Measurements from ENCODE around the gene FSTL4. TPM values are rescaled to one million over a fixed set of nuclear protein-coding genes. Genes with fewer than 3 reads are reported as not detected.

Gene FSTL4
- total RNA-seq, 2 experiments from 2014 or later: not detected

DNA sequence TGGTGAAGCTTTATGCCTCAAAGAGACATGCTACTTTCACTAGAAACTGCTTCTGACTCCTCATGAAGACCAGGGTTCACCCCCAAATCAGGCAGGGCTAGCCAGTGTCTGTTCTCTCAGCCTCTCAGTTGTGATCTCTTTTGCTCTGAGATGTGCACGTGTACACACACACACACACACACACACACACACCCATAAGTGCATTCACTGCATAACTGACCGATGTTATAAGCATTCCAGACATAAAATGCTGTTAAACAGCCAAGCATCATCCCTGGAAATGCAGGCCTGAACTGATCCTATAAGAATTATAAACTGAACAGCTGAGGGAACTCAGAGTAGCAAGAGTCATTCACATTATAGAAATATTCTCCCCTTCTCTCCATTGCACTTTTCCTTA lies 85.0 kb downstream of the FSTL4 start:
- intact Hi-C loops (cut with micrococcal nuclease; ENCODE audit: unreplicated experiment): no loop called here
- no peak overlapping the region for H3K4me3 ChIP-seq (ENCODE audit: low read depth, low read length, poor library complexity, severe bottlenecking)
- no peaks in the 10 kb centered on the region for H3K4me1 ChIP-seq (ENCODE audit: insufficient read depth, low read length, poor library complexity, severe bottlenecking)
- no peaks in the 10 kb centered on the region for H4K20me1 ChIP-seq (ENCODE audit: insufficient read depth, low read length)
- ChIA-PET POLR2A (interaction anchor here (0.9 kb wide), 1 partner anchor 27 kb away, joined by 3 read pairs; no protein-coding TSS in a partner anchor), CTCF (ENCODE audit: unreplicated experiment) (no interaction called here)
- no peaks in the 10 kb centered on the region for H3K79me2 ChIP-seq (ENCODE audit: insufficient read depth, low read depth, low read length)
- H3K9me3 ChIP-seq (ENCODE audit: low read length): no peaks in the 10 kb centered on the region
- no TSS peak for BruUV-seq (replicated peaks)
- H3K27ac ChIP-seq (ENCODE audit: low read depth, low read length, poor library complexity, severe bottlenecking): no peak overlapping the region
- H3K36me3 ChIP-seq (ENCODE audit: insufficient read depth, low read length): no peaks in the 10 kb centered on the region
- H3K9me2 ChIP-seq (ENCODE audit: insufficient read depth, low read length): no peaks in the 10 kb centered on the region
- H2AFZ ChIP-seq (ENCODE audit: low read length): no peak overlapping the region
- TF ChIP-seq, protein P1, sequence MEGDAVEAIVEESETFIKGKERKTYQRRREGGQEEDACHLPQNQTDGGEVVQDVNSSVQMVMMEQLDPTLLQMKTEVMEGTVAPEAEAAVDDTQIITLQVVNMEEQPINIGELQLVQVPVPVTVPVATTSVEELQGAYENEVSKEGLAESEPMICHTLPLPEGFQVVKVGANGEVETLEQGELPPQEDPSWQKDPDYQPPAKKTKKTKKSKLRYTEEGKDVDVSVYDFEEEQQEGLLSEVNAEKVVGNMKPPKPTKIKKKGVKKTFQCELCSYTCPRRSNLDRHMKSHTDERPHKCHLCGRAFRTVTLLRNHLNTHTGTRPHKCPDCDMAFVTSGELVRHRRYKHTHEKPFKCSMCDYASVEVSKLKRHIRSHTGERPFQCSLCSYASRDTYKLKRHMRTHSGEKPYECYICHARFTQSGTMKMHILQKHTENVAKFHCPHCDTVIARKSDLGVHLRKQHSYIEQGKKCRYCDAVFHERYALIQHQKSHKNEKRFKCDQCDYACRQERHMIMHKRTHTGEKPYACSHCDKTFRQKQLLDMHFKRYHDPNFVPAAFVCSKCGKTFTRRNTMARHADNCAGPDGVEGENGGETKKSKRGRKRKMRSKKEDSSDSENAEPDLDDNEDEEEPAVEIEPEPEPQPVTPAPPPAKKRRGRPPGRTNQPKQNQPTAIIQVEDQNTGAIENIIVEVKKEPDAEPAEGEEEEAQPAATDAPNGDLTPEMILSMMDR (conservative IDR thresholded peaks at IDR 0.05; ENCODE audit: low read length): no peak
- no peak for TF ChIP-seq EZH2phosphoT487 (IDR thresholded peaks at IDR 0.05; ENCODE audit: borderline replicate concordance, low read depth, low read length)
- H3K4me2 ChIP-seq (ENCODE audit: low read length): no peak overlapping the region
- DNase-seq (ENCODE audit: low spot score): no peak

DNA sequence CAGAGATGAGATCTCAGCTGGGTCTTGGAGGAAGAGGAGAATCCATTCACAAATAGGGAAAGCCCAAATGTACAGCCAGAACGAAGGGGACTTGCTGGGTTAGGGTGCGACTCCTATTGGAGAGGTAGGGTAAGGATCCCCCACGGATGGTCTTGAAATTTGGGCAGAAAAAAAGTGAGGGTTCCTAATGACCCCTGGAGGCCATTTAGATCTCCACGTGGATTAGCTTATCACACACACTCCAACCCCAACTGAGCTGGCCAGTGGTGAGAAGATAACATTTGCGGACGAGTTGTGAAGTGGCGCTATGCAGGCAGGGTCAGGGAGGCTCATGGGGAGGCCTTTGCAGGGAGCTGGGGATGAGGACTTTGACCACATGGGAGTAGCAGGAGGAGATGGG lies 86.0 kb downstream of the FSTL4 start:
- Histone ChIP-seq H3K79me2 (ENCODE audit: insufficient read depth, low read depth, low read length) (no peaks in the 10 kb centered on the region), H4K20me1 (ENCODE audit: insufficient read depth, low read length) (no peaks in the 10 kb centered on the region), H3K9me3 (ENCODE audit: low read length) (no peaks in the 10 kb centered on the region), H3K4me1 (ENCODE audit: insufficient read depth, low read length, poor library complexity, severe bottlenecking) (no peaks in the 10 kb centered on the region), H2AFZ (ENCODE audit: low read length) (no peak overlapping the region), H3K9me2 (ENCODE audit: insufficient read depth, low read length) (no peaks in the 10 kb centered on the region), H3K27ac (ENCODE audit: low read depth, low read length, poor library complexity, severe bottlenecking) (no peak overlapping the region), H3K36me3 (ENCODE audit: insufficient read depth, low read length) (no peaks in the 10 kb centered on the region), H3K4me2 (ENCODE audit: low read length) (no peak overlapping the region), H3K4me3 (ENCODE audit: low read depth, low read length, poor library complexity, severe bottlenecking) (no peak overlapping the region)
- CTCF ChIA-PET (ENCODE audit: unreplicated experiment): no interaction called here
- intact Hi-C loops (cut with micrococcal nuclease; ENCODE audit: unreplicated experiment): no loop called here
- POLR2A ChIA-PET: interaction anchor here (0.9 kb wide), 1 partner anchor 28 kb away, joined by 3 read pairs; no protein-coding TSS in a partner anchor
- TF ChIP-seq, protein P1 (conservative IDR thresholded peaks at IDR 0.05; ENCODE audit: low read length): no peak
- TF ChIP-seq EZH2phosphoT487 (IDR thresholded peaks at IDR 0.05; ENCODE audit: borderline replicate concordance, low read depth, low read length): no peak
- no peak for DNase-seq (ENCODE audit: low spot score)
- BruUV-seq (replicated peaks): no TSS peak

DNA sequence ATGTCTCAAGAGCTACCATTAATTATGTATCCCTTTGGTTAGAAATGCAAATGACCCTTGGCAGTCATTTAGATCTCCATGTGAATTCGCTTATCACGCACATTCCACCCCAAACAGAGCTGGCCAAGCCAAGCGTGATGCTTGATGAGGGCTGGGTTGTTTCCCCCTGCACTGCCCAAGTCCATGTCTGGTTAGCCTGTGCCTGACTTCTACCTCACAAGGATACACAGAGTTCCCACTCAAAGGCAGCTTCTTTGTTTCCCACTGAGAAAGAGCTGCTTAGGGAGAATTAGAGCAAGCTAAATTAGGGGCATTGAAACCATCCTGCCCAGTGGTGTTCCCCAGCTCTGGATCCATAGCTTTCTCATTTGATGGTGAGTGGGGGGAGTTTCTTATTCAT lies 87.2 kb downstream of the FSTL4 start:
- intact Hi-C loops (cut with micrococcal nuclease; ENCODE audit: unreplicated experiment): no loop called here
- Histone ChIP-seq H3K4me1 (ENCODE audit: insufficient read depth, low read length, poor library complexity, severe bottlenecking) (no peaks in the 10 kb centered on the region), H4K20me1 (ENCODE audit: insufficient read depth, low read length) (no peaks in the 10 kb centered on the region), H2AFZ (ENCODE audit: low read length) (no peak overlapping the region), H3K9me2 (ENCODE audit: insufficient read depth, low read length) (no peaks in the 10 kb centered on the region), H3K4me3 (ENCODE audit: low read depth, low read length, poor library complexity, severe bottlenecking) (no peak overlapping the region), H3K4me2 (ENCODE audit: low read length) (no peak overlapping the region), H3K36me3 (ENCODE audit: insufficient read depth, low read length) (no peaks in the 10 kb centered on the region), H3K79me2 (ENCODE audit: insufficient read depth, low read depth, low read length) (no peaks in the 10 kb centered on the region), H3K9me3 (ENCODE audit: low read length) (no peaks in the 10 kb centered on the region), H3K27ac (ENCODE audit: low read depth, low read length, poor library complexity, severe bottlenecking) (no peak overlapping the region)
- no peak for TF ChIP-seq EZH2phosphoT487 (IDR thresholded peaks at IDR 0.05; ENCODE audit: borderline replicate concordance, low read depth, low read length)
- TF ChIP-seq, protein P1 (conservative IDR thresholded peaks at IDR 0.05; ENCODE audit: low read length): no peak
- CTCF ChIA-PET (ENCODE audit: unreplicated experiment): no interaction called here
- POLR2A ChIA-PET: no interaction called here
- no peak for DNase-seq (ENCODE audit: low spot score)
- BruUV-seq (replicated peaks): no TSS peak
